ENCODE results near the gene GNAQ.

DNA sequence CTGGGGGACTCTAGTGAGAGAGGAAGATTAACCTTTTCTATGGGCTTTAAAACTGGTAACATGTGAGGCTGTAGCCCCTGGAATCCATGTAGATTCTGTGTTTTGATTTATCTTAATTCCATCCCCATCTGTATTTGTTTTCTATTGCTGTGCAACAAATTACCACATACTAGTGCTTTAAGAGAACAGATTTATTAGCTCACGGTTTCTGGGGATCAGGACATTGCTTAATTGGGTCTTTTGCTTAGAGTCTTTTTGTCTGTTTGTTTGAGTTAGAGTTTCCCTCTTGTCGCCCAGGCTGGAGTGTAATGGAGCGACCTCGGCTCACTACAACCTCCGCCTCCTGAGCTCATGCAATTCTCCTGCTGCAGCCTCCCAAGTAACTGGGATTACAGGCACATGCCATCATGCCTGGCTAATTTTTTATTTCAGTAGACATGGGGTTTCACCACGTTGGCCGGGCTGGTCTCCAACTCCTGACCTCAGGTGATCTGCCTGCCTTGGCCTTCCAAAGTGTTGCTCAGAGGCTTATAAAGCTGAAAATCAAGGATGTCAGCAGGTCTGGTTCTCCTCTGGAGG, 353.6 kb downstream of the GNAQ start:
- TF ChIP-seq TCF12 (IDR thresholded peaks at IDR 0.05; ENCODE audit: low read depth) (no peak), TAF1 (IDR thresholded peaks at IDR 0.05; ENCODE audit: low read depth) (no peak), CEBPB (IDR thresholded peaks at IDR 0.05) (no peak), EP300 (IDR thresholded peaks at IDR 0.05; ENCODE audit: borderline replicate concordance) (no peak), YY1 (IDR thresholded peaks at IDR 0.05; ENCODE audit: low read depth) (no peak), CREB1 (IDR thresholded peaks at IDR 0.05; ENCODE audit: low read depth) (no peak), RAD21 (IDR thresholded peaks at IDR 0.05; ENCODE audit: low read depth) (no peak), FOXM1 (IDR thresholded peaks at IDR 0.05; ENCODE audit: borderline replicate concordance, low read depth) (no peak)
- TF ChIP-seq, protein P1, sequence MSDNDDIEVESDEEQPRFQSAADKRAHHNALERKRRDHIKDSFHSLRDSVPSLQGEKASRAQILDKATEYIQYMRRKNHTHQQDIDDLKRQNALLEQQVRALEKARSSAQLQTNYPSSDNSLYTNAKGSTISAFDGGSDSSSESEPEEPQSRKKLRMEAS (IDR thresholded peaks at IDR 0.05) = no peak
- TF ChIP-seq, protein P2, sequence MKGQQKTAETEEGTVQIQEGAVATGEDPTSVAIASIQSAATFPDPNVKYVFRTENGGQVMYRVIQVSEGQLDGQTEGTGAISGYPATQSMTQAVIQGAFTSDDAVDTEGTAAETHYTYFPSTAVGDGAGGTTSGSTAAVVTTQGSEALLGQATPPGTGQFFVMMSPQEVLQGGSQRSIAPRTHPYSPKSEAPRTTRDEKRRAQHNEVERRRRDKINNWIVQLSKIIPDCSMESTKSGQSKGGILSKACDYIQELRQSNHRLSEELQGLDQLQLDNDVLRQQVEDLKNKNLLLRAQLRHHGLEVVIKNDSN (IDR thresholded peaks at IDR 0.05) = no peak
- TF ChIP-seq, protein P3, sequence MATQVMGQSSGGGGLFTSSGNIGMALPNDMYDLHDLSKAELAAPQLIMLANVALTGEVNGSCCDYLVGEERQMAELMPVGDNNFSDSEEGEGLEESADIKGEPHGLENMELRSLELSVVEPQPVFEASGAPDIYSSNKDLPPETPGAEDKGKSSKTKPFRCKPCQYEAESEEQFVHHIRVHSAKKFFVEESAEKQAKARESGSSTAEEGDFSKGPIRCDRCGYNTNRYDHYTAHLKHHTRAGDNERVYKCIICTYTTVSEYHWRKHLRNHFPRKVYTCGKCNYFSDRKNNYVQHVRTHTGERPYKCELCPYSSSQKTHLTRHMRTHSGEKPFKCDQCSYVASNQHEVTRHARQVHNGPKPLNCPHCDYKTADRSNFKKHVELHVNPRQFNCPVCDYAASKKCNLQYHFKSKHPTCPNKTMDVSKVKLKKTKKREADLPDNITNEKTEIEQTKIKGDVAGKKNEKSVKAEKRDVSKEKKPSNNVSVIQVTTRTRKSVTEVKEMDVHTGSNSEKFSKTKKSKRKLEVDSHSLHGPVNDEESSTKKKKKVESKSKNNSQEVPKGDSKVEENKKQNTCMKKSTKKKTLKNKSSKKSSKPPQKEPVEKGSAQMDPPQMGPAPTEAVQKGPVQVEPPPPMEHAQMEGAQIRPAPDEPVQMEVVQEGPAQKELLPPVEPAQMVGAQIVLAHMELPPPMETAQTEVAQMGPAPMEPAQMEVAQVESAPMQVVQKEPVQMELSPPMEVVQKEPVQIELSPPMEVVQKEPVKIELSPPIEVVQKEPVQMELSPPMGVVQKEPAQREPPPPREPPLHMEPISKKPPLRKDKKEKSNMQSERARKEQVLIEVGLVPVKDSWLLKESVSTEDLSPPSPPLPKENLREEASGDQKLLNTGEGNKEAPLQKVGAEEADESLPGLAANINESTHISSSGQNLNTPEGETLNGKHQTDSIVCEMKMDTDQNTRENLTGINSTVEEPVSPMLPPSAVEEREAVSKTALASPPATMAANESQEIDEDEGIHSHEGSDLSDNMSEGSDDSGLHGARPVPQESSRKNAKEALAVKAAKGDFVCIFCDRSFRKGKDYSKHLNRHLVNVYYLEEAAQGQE (IDR thresholded peaks at IDR 0.05; ENCODE audit: low read depth) = no peak

All from Ishikawa (cell line).